CD14-positive monocyte (primary cell): ENCODE data around the gene USE1. TPM values are rescaled to one million over a fixed set of nuclear protein-coding genes. Genes with fewer than 3 reads are reported as not detected.

Experiments
- DNase-seq, 3 donors: peaks; one replicate each; pipeline ENCODE4 v3.0.0-alpha.2; 2011 to 2022
- H2AFZ ChIP-seq: 2 replicates; pipeline ENCODE4 v1.6.0; 2012; ENCODE audit warnings: mild to moderate bottlenecking, low read depth, low read length, inconsistent platforms; ENCODE audit not compliant: insufficient read depth, poor library complexity, severe bottlenecking
- H3K27ac ChIP-seq, 2 donors: 1 replicate in 1 of 2; 2 replicates in 1 of 2; pipeline ENCODE4 v1.5.1; 2012 to 2013; ENCODE audit warnings: low read length in 2 of 2, control low read depth in 1 of 2, inconsistent platforms in 1 of 2, low read depth in 1 of 2, mild to moderate bottlenecking in 1 of 2
- H3K27me3 ChIP-seq, 2 donors: one replicate each; pipeline versions ENCODE4 v1.6.0 to v1.6.1; 2011 to 2013; ENCODE audit warnings: low read length in 2 of 2; ENCODE audit not compliant: control insufficient read depth in 2 of 2, insufficient read depth in 2 of 2
- H3K36me3 ChIP-seq, 2 donors: replicated peaks in 1 of 2; 1 replicate in 1 of 2; 2 replicates in 1 of 2; pipeline versions ENCODE4 v1.5.1 to v1.6.1; 2012 to 2013; ENCODE audit warnings: low read length in 2 of 2, control low read depth in 1 of 2, inconsistent platforms in 1 of 2, mild to moderate bottlenecking in 1 of 2; ENCODE audit not compliant: insufficient read depth in 2 of 2, control insufficient read depth in 1 of 2
- H3K4me1 ChIP-seq, 2 donors: 1 replicate in 1 of 2; 2 replicates in 1 of 2; pipeline versions ENCODE4 v1.5.1 to v1.6.1; 2012 to 2013; ENCODE audit warnings: low read length in 2 of 2, control low read depth in 1 of 2, inconsistent platforms in 1 of 2, mild to moderate bottlenecking in 1 of 2, moderate library complexity in 1 of 2; ENCODE audit not compliant: insufficient read depth in 2 of 2, control insufficient read depth in 1 of 2
- H3K4me2 ChIP-seq: replicated peaks from 2 replicates; pipeline ENCODE3; 2012; ENCODE audit warnings: low read length, moderate library complexity, mild to moderate bottlenecking; ENCODE audit not compliant: poor library complexity, severe bottlenecking; ENCODE audit errors: extremely low read depth
- H3K4me3 ChIP-seq, 3 experiments: fragments of 200-600 bp in 1 of 3; sonication (generic) in 1 of 3; replicated peaks in 1 of 3; 1 replicate in 2 of 3; 2 replicates in 1 of 3; pipeline ENCODE4 v1.5.1; 2011 to 2013; ENCODE audit warnings: low read length in 3 of 3, mild to moderate bottlenecking in 3 of 3, control low read depth in 2 of 3, low read depth in 2 of 3, inconsistent platforms in 1 of 3, moderate library complexity in 1 of 3
- H3K79me2 ChIP-seq: 2 replicates; pipeline ENCODE4 v1.6.0; 2012; ENCODE audit warnings: mild to moderate bottlenecking, control low read depth, inconsistent platforms, low read length, moderate library complexity; ENCODE audit not compliant: insufficient read depth
- H3K9ac ChIP-seq: 2 replicates; pipeline ENCODE4 v1.6.0; 2017; ENCODE audit warnings: low read length, mild to moderate bottlenecking; ENCODE audit not compliant: insufficient read depth, poor library complexity, severe bottlenecking
- H3K9me3 ChIP-seq, 2 donors: replicated peaks in 1 of 2; 1 replicate in 1 of 2; 2 replicates in 1 of 2; pipeline versions ENCODE4 v1.5.1 to v1.6.1; 2012 to 2013; ENCODE audit warnings: low read length in 2 of 2, control low read depth in 1 of 2; ENCODE audit not compliant: control insufficient read depth in 1 of 2, insufficient read depth in 1 of 2
- H4K20me1 ChIP-seq: 2 replicates; pipeline ENCODE4 v1.6.0; 2012; ENCODE audit warnings: mild to moderate bottlenecking, low read length, control low read depth, moderate library complexity; ENCODE audit not compliant: insufficient read depth
- H3K27ac Mint-ChIP-seq, 7 donors: one replicate each; pipeline ENCODE4 v1.8.0; 2020; ENCODE audit warnings: mild to moderate bottlenecking in 7 of 7, mixed read lengths in 7 of 7, moderate library complexity in 6 of 7, inconsistent platforms in 2 of 7
- H3K27me3 Mint-ChIP-seq, 3 donors: one replicate each; pipeline ENCODE4 v1.8.0; 2021 to 2022; ENCODE audit warnings: low read depth in 3 of 3, mild to moderate bottlenecking in 3 of 3, mixed read lengths in 3 of 3, moderate library complexity in 3 of 3, inconsistent platforms in 1 of 3
- H3K36me3 Mint-ChIP-seq, 2 donors: one replicate each; pipeline ENCODE4 v1.8.0; 2020; ENCODE audit warnings: mixed read lengths in 2 of 2, inconsistent platforms in 1 of 2, mild to moderate bottlenecking in 1 of 2
- H3K4me1 Mint-ChIP-seq: one replicate; pipeline ENCODE4 v1.8.0; 2020; ENCODE audit warnings: mild to moderate bottlenecking, mixed read lengths
- H3K4me3 Mint-ChIP-seq, 2 donors: one replicate each; pipeline ENCODE4 v1.8.0; 2020; ENCODE audit warnings: mild to moderate bottlenecking in 2 of 2, mixed read lengths in 2 of 2, moderate library complexity in 1 of 2
- H3K9me3 Mint-ChIP-seq, 7 donors: one replicate each; pipeline ENCODE4 v1.8.0; 2020 to 2022; ENCODE audit warnings: mixed read lengths in 7 of 7, mild to moderate bottlenecking in 6 of 7, moderate library complexity in 6 of 7, inconsistent platforms in 2 of 7
- whole genome bisulfite sequencing: methylation state at CpG from one replicate; pipeline ENCODE4 v1.1.5; 2013; ENCODE audit warnings: missing lambda C conversion rate; ENCODE audit not compliant: insufficient coverage; 5-methylcytosine and 5-hydroxymethylcytosine counted together
- intact Hi-C, 2 donors: fragments of 100-400 bp; cut with micrococcal nuclease; formaldehyde crosslinking; loops; one replicate each; pipeline versions ENCODE4 v1.15.0 to v1.15.1; 2023
- polyA minus RNA-seq: library from RNA; depleted of rRNA, polyadenylated mRNA; stranded (reverse); fragments of >200 nt; gene quantifications from 2 replicates; pipeline ENCODE4 v1.2.3, GENCODE V29; 2012
- polyA plus RNA-seq, 3 donors: library from polyadenylated mRNA; depleted of rRNA in 1 of 3; unstranded in 2 of 3; stranded (reverse) in 1 of 3; fragments of 300-500 nt in 2 of 3; fragments of >200 nt in 1 of 3; fragmentation: Illumina TruSeq in 2 of 3; gene quantifications; 1 replicate in 2 of 3; 2 replicates in 1 of 3; pipeline ENCODE4 v1.2.3, GENCODE V29; 2012 to 2021
- total RNA-seq, 12 experiments: library from RNA in 1 of 12; stranded (reverse) in 1 of 12; fragments of 120-200 nt in 1 of 12; gene quantifications; one replicate each; pipeline ENCODE4 v1.2.4 and lab custom pipeline; 2013 to 2026; ENCODE audit warnings: mixed read lengths in 6 of 12, inconsistent platforms in 1 of 12
- TF ChIP-seq, protein P1 (sequence below): fragments of 200-600 bp; IDR thresholded peaks from one replicate; pipeline ENCODE4 v1.8.0; 2022; ENCODE audit warnings: antibody characterized with exemption, mild to moderate bottlenecking

Gene USE1, protein sequence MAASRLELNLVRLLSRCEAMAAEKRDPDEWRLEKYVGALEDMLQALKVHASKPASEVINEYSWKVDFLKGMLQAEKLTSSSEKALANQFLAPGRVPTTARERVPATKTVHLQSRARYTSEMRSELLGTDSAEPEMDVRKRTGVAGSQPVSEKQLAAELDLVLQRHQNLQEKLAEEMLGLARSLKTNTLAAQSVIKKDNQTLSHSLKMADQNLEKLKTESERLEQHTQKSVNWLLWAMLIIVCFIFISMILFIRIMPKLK
- total RNA-seq (2013), result 17.1 TPM
- polyA plus RNA-seq, result 10 to 100 TPM; 26.5 to 39.8 (median 29.7) TPM
- polyA minus RNA-seq, result 7.3 and 15.7 TPM in 2 replicates
- 8.6 to 32.5 (median 14.5) reads per million in 11 experiments for total RNA-seq (lab: John Stamatoyannopoulos, UW)

DNA sequence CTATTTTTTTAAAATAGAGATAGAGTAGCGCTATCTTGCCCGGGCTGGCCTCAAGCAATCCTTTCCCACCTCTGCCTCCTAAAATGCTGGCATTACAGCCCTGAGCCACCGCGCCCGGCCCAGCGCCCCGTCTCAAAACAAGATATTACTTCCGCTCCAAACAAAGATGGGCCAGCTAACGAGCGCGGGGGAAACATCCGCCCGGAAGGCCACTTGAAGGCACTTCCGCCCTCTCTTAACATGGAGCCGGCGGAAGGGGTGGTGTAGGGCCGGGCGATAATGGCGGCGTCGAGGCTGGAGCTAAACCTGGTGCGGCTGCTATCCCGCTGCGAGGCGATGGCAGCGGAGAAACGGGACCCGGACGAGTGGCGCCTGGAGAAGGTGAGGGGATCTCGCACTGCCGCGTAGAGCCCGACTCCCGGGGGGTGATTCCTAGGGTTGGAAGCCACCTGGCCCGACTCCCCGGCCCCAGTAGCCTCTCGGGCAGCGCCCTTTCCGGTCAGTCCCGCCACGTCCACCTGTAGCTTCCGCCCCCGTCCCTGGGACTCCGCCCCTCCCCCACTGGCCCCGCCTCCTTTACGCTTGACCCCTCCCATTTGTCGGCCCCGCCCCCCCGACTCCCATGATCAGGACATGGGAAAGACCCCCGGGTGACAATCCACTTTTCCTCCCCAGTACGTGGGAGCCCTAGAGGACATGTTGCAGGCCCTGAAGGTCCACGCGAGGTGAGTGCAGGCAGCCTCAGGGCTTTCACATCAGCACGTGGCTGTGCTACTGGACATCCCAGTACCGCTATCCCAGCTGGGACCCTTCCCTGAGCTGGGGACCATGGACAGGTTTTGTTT, at the start of gene USE1:
USE1 (plus strand) TSS at position 231 of the 845 bp plus-strand sequence; CDS start at position 280, 49 bp downstream.
- Histone ChIP-seq H3K27ac (peak within 1 kb of the TSS; percentile 86 to 94), H2AFZ (peak within 1 kb of the TSS; percentile 79), H3K79me2 (no peaks in the 10 kb centered on the region), H4K20me1 (peaks cover 2% of the 10 kb centered on the region), H3K4me2 (peak within 1 kb of the TSS; percentile 81), H3K36me3 (peaks cover 36 to 54% of the 10 kb centered on the region in 2 donors), H3K9ac (peak within 1 kb of the TSS; percentile 81), H3K4me3 (peak within 1 kb of the TSS; percentile 49 to 79 (median 79)), H3K27me3 (no peaks in the 10 kb centered on the region), H3K9me3 (no peaks in the 10 kb centered on the region), H3K4me1 (peaks cover 22 to 25% of the 10 kb centered on the region in 2 donors)
- intact Hi-C loops, result loop anchor here in 1 of 2 donors (1.0 kb wide), 1 partner anchor 11 kb away; the partner anchor contains the start of gene OCEL1
- 7% methylated on average over 42 of the region's 56 CpGs for WGBS
- Mint-ChIP-seq H3K4me1 (peaks cover 21% of the 10 kb centered on the region), H3K4me3 (peak within 1 kb of the TSS; percentile 81 to 87), H3K36me3 (peaks cover 37 to 62% of the 10 kb centered on the region in 2 donors), H3K9me3 (no peaks in the 10 kb centered on the region), H3K27me3 (no peaks in the 10 kb centered on the region), H3K27ac (peak within 1 kb of the TSS; percentile 84 to 96 (median 95))
- peak; percentile 91 to 92 (median 91) for DNase-seq
- TF ChIP-seq, protein P1, sequence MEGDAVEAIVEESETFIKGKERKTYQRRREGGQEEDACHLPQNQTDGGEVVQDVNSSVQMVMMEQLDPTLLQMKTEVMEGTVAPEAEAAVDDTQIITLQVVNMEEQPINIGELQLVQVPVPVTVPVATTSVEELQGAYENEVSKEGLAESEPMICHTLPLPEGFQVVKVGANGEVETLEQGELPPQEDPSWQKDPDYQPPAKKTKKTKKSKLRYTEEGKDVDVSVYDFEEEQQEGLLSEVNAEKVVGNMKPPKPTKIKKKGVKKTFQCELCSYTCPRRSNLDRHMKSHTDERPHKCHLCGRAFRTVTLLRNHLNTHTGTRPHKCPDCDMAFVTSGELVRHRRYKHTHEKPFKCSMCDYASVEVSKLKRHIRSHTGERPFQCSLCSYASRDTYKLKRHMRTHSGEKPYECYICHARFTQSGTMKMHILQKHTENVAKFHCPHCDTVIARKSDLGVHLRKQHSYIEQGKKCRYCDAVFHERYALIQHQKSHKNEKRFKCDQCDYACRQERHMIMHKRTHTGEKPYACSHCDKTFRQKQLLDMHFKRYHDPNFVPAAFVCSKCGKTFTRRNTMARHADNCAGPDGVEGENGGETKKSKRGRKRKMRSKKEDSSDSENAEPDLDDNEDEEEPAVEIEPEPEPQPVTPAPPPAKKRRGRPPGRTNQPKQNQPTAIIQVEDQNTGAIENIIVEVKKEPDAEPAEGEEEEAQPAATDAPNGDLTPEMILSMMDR, result no peak

DNA sequence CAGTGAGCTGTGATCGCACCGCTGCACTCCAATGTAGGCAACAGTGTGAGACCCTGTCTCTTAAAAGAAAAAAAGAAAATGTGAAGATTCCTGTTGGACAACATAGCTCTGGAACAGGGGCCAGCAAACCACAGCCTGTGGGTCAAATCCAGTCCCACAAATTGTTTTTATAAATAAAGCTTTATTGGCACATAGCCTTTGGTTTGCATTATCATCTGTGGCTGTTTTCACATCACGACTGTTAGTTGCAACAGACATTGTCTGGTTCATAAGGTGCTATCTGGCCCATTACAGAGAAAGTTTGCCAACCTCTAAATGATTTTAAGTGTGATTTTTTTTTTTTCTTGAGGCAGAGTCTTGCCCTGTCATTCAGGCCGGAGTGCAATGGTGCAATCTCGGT, 49.4 kb upstream of the USE1 start:
- no peak overlapping the region for H3K9ac ChIP-seq
- no peak overlapping the region for H3K4me3 ChIP-seq
- 100% methylated on average over 3 of the region's 5 CpGs for WGBS
- H3K4me1 Mint-ChIP-seq, result no peaks in the 10 kb centered on the region
- peaks cover 4% of the 10 kb centered on the region for H3K79me2 ChIP-seq
- no peak for DNase-seq
- H3K4me3 Mint-ChIP-seq, result no peak overlapping the region
- H4K20me1 ChIP-seq, result peaks cover 31% of the 10 kb centered on the region
- H3K27me3 ChIP-seq, result no peaks in the 10 kb centered on the region
- H3K4me1 ChIP-seq, result no peaks in the 10 kb centered on the region
- peaks cover 0 to 4% of the 10 kb centered on the region in 2 donors for H3K9me3 ChIP-seq
- H3K36me3 ChIP-seq, result peaks cover 94 to 100% of the 10 kb centered on the region in 2 donors
- intact Hi-C loops, result no loop called here
- peak overlapping the region in 1 of 2 donors; percentile 26 for H3K27ac ChIP-seq
- H2AFZ ChIP-seq, result no peak overlapping the region
- H3K27me3 Mint-ChIP-seq, result peaks cover 0 to 2% (median 0%) of the 10 kb centered on the region in 3 donors
- TF ChIP-seq, protein P1, result no peak
- H3K36me3 Mint-ChIP-seq, result peaks cover 79 to 99% of the 10 kb centered on the region in 2 donors
- H3K4me2 ChIP-seq, result no peak overlapping the region
- H3K27ac Mint-ChIP-seq, result peak overlapping the region in 2 of 7 donors; percentile 35 to 43
- H3K9me3 Mint-ChIP-seq, result peaks cover 2 to 13% (median 6%) of the 10 kb centered on the region in 7 donors
